Smooth muscle cell (in vitro differentiated cells): Measurements from ENCODE around the gene PLAAT4. TPM values are rescaled to one million over a fixed set of nuclear protein-coding genes. Genes with fewer than 3 reads are reported as not detected.

Experiments
- DNase-seq: peaks from one replicate; lab custom pipeline; 2025; ENCODE audit not compliant: unreplicated experiment; lab: John Stamatoyannopoulos, UW
- H2AFZ ChIP-seq: fragments of 200-600 bp; sonication (generic); 2 replicates; pipeline ENCODE4 v1.6.0; 2016; ENCODE audit warnings: antibody characterized with exemption, low read depth, mild to moderate bottlenecking
- H3F3A ChIP-seq: fragments of 200-600 bp; sonication (generic); 2 replicates; pipeline ENCODE4 v1.6.0; 2017; ENCODE audit warnings: antibody characterized with exemption, low read depth
- H3K27ac ChIP-seq: fragments of 200-600 bp; sonication (generic); 2 replicates; pipeline ENCODE4 v1.5.1; 2016; ENCODE audit warnings: low read depth, mild to moderate bottlenecking
- H3K27me3 ChIP-seq: fragments of 200-600 bp; sonication (generic); 2 replicates; pipeline ENCODE4 v1.6.1; 2016; ENCODE audit warnings: low read depth, mild to moderate bottlenecking
- H3K36me3 ChIP-seq: fragments of 200-600 bp; sonication (generic); 2 replicates; pipeline ENCODE4 v1.5.1; 2016; ENCODE audit warnings: low read depth
- H3K4me1 ChIP-seq: fragments of 200-600 bp; sonication (generic); 2 replicates; pipeline ENCODE4 v1.5.1; 2016; ENCODE audit warnings: low read depth
- H3K4me2 ChIP-seq: fragments of 200-600 bp; sonication (generic); 2 replicates; pipeline ENCODE4 v1.6.0; 2016; ENCODE audit warnings: mild to moderate bottlenecking
- H3K4me3 ChIP-seq: fragments of 200-600 bp; sonication (generic); 2 replicates; pipeline ENCODE4 v1.5.1; 2016; ENCODE audit warnings: mild to moderate bottlenecking
- H3K79me2 ChIP-seq: fragments of 200-600 bp; sonication (generic); 2 replicates; pipeline ENCODE4 v1.6.0; 2016; ENCODE audit warnings: low read depth, mild to moderate bottlenecking
- H3K9ac ChIP-seq: fragments of 200-600 bp; sonication (generic); 2 replicates; pipeline ENCODE4 v1.6.0; 2016; ENCODE audit warnings: low read depth
- H3K9me3 ChIP-seq: fragments of 200-600 bp; sonication (generic); replicated peaks from 2 replicates; pipeline ENCODE4 v1.5.1; 2016; ENCODE audit warnings: low read depth
- H4K20me1 ChIP-seq: fragments of 200-600 bp; sonication (generic); 2 replicates; pipeline ENCODE4 v1.6.0; 2016; ENCODE audit warnings: low read depth
- CTCF ChIP-seq: fragments of 200-600 bp; sonication (generic); IDR thresholded peaks from 2 replicates; pipeline ENCODE4 v1.5.1; 2017; ENCODE audit warnings: borderline replicate concordance, mild to moderate bottlenecking, antibody characterized with exemption; ENCODE audit not compliant: insufficient read depth, poor library complexity, severe bottlenecking
- WGBS: methylation state at CpG from one replicate; pipeline ENCODE4 v1.1.7; 2016; ENCODE audit warnings: low lambda C conversion rate; 5-methylcytosine and 5-hydroxymethylcytosine counted together
- polyA plus RNA-seq: library from polyadenylated mRNA; unstranded; fragments of >200 nt; fragmentation: Nextera tagmentation; extraction: Ambion mirVana; gene quantifications from 2 replicates; pipeline ENCODE4 v1.2.1, GENCODE V29; 2016
- total RNA-seq: library from RNA; depleted of rRNA; stranded (reverse); fragments of >200 nt; gene quantifications from 2 replicates; pipeline ENCODE4 v1.2.3, GENCODE V29; 2014

Gene PLAAT4
- total and polyA plus RNA-seq, 2 experiments from 2014 or later = not detected

GRCh38 chr11:63504933-63505586 lies 31.5 kb upstream of the PLAAT4 start:
- no peak overlapping the region for H2AFZ ChIP-seq
- no peak overlapping the region for H3K27ac ChIP-seq

GRCh38 chr11:63505857-63506528 lies 30.6 kb upstream of the PLAAT4 start, which contains the start of gene LGALS12:
Gene LGALS12 (plus strand): TSS chr11:63506084. CDS start chr11:63506459, 375 bp downstream.
- no peaks in the 10 kb centered on the region for H3F3A ChIP-seq
- H2AFZ ChIP-seq = no peak within 1 kb of the TSS
- H3K79me2 ChIP-seq = no peaks in the 10 kb centered on the region
- H3K4me3 ChIP-seq = no peak within 1 kb of the TSS
- no peaks in the 10 kb centered on the region for H3K36me3 ChIP-seq
- no peaks in the 10 kb centered on the region for H3K9me3 ChIP-seq
- H3K27ac ChIP-seq = no peak within 1 kb of the TSS
- 34% methylated on average over 14 of the region's 15 CpGs for WGBS
- DNase-seq = no peak
- H3K27me3 ChIP-seq = no peaks in the 10 kb centered on the region
- H3K9ac ChIP-seq = no peak within 1 kb of the TSS
- H4K20me1 ChIP-seq = no peaks in the 10 kb centered on the region
- H3K4me1 ChIP-seq = peaks cover 15% of the 10 kb centered on the region
- TF ChIP-seq CTCF = no peak
- H3K4me2 ChIP-seq = peak within 1 kb of the TSS; percentile 57

More at GRCh38 chr11:63504933-63505586, 31.5 kb upstream of the PLAAT4 start:
- H3K9ac ChIP-seq = no peak overlapping the region
- WGBS = 97% methylated on average over 4 of the region's 4 CpGs
- no peaks in the 10 kb centered on the region for H3K9me3 ChIP-seq
- no peak for DNase-seq
- H3K4me3 ChIP-seq = no peak overlapping the region
- H4K20me1 ChIP-seq = no peaks in the 10 kb centered on the region
- H3K36me3 ChIP-seq = no peaks in the 10 kb centered on the region
- no peak for TF ChIP-seq CTCF
- no peaks in the 10 kb centered on the region for H3K79me2 ChIP-seq
- no peak overlapping the region for H3K4me2 ChIP-seq
- H3F3A ChIP-seq = no peaks in the 10 kb centered on the region
- H3K4me1 ChIP-seq = peaks cover 12% of the 10 kb centered on the region
- H3K27me3 ChIP-seq = no peaks in the 10 kb centered on the region

GRCh38 chr11:63506876-63507275 lies 29.7 kb upstream of the PLAAT4 start:
- H3K36me3 ChIP-seq = no peaks in the 10 kb centered on the region
- no peaks in the 10 kb centered on the region for H3K79me2 ChIP-seq
- H2AFZ ChIP-seq = no peak overlapping the region

More at GRCh38 chr11:63506876-63507275, 29.7 kb upstream of the PLAAT4 start:
- Histone ChIP-seq H3K4me3 (no peak overlapping the region), H4K20me1 (no peaks in the 10 kb centered on the region), H3F3A (no peaks in the 10 kb centered on the region), H3K9me3 (no peaks in the 10 kb centered on the region), H3K4me2 (no peak overlapping the region), H3K27ac (no peak overlapping the region), H3K9ac (no peak overlapping the region), H3K4me1 (peaks cover 12% of the 10 kb centered on the region), H3K27me3 (no peaks in the 10 kb centered on the region)
- DNase-seq = no peak
- WGBS = 89% methylated on average over 2 of the region's 2 CpGs
- no peak for TF ChIP-seq CTCF
